ENCODE measurements around the gene AMD1. TPM values are rescaled to one million over a fixed set of nuclear protein-coding genes. Genes with fewer than 3 reads are reported as not detected.
A peak's percentile ranks its signal among the peaks of the same experiment; 100 is the strongest.
"Not testable (repeated sequence)": the region's sequence is repeated elsewhere in the genome, so short reads cannot be mapped to it uniquely, and the experiment has no call there.

AMD1 gene
- total RNA-seq, 1 donor from 2014 or later = 67.0 TPM

- intact Hi-C loops (cut with DNase I) = no loop called here
- ATAC-seq (ENCODE audit: poor library complexity) (no peak), DNase-seq (no peak)
Observed at GRCh38 chr6:110902091-110902490, 27.5 kb downstream of the AMD1 start.

GRCh38 chr6:110906273-110906672 lies 31.7 kb downstream of the AMD1 start:
- intact Hi-C loops (cut with DNase I); ATAC-seq (ENCODE audit: poor library complexity): not testable (repeated sequence)

GRCh38 chr6:110930781-110931180 lies 56.2 kb downstream of the AMD1 start:
- ATAC-seq (ENCODE audit: poor library complexity) (no peak), DNase-seq (no peak)
- intact Hi-C loops (cut with DNase I) = no loop called here

More at GRCh38 chr6:110906273-110906672, 31.7 kb downstream of the AMD1 start:
- DNase-seq = not testable (repeated sequence)

- ATAC-seq (ENCODE audit: poor library complexity) = no peak
Observed at GRCh38 chr6:110933912-110934311, 59.3 kb downstream of the AMD1 start.

GRCh38 chr6:110934381-110934898 lies 59.9 kb downstream of the AMD1 start:
- ATAC-seq (ENCODE audit: poor library complexity) = no peak
- intact Hi-C loops (cut with DNase I) = no loop called here
- no peak for DNase-seq

More at GRCh38 chr6:110933912-110934311, 59.3 kb downstream of the AMD1 start:
- no peak for DNase-seq
- intact Hi-C loops (cut with DNase I) = no loop called here

- ATAC-seq (ENCODE audit: poor library complexity) (no peak), DNase-seq (no peak)
- intact Hi-C loops (cut with DNase I) = no loop called here
Observed at GRCh38 chr6:110935171-110935570, 60.6 kb downstream of the AMD1 start.

- DNase-seq (no peak), ATAC-seq (ENCODE audit: poor library complexity) (no peak)
- intact Hi-C loops (cut with DNase I) = no loop called here
Observed at GRCh38 chr6:110938171-110938570, 63.6 kb downstream of the AMD1 start.

- intact Hi-C loops (cut with DNase I) = no loop called here
- DNase-seq (no peak), ATAC-seq (ENCODE audit: poor library complexity) (no peak)
Observed at GRCh38 chr6:110939429-110940200, 65.0 kb downstream of the AMD1 start.

- ATAC-seq (ENCODE audit: poor library complexity) (peak; percentile 12), DNase-seq (no peak)
- intact Hi-C loops (cut with DNase I) = loop anchor here (5.0 kb wide), 1 partner anchor 262 kb away; no protein-coding TSS in a partner anchor
Observed at GRCh38 chr6:110944681-110945151, 70.1 kb downstream of the AMD1 start.

Other genes with a start within 250 kb of the AMD1 start
- 10.4 TPM for gene CDK19, start 59.3 kb upstream of the AMD1 start, total RNA-seq
- 110 TPM for gene GTF3C6, start 83.9 kb downstream of the AMD1 start, total RNA-seq
- gene RPF2, start 107.3 kb downstream of the AMD1 start, total RNA-seq = 24.9 TPM
- 8.6 TPM for gene SLC16A10, start 212.7 kb downstream of the AMD1 start, total RNA-seq

Measured in Right ventricle myocardium superior (tissue), 1 donor.